HG02610 (cell line): ENCODE results near the gene ANKRD12.
"Not testable (repeated sequence)": the region's sequence is repeated elsewhere in the genome, so short reads cannot be mapped to it uniquely, and the experiment has no call there.

ENCODE experiments used
- ATAC-seq: cut with Tn5 transposase; IDR thresholded peaks from one replicate; pipeline ENCODE4 v1.9.1; 2021; ENCODE audit warnings: mild to moderate bottlenecking, moderate library complexity; ENCODE audit not compliant: unreplicated experiment

Gene ANKRD12

DNA sequence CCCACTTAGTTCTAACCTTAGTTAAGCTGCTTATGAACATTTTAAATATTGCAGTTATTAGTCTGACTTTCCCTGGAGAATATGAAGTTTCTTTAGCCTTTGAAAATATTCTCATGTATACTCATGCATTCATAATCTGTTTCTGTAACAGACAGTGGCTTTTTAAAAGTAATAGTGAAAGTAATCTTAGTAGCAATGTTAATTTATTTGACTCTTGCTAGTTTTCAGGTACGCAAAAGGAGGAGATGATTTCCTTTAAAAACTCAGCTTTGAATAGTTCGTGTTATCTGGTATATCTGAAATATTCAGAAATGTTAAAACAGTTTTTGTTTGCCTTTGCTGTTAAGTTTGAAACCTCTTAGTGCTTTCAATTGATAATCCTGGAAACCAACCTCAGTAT is 3.8 kb downstream of the ANKRD12 start:
- ATAC-seq = no peak

DNA sequence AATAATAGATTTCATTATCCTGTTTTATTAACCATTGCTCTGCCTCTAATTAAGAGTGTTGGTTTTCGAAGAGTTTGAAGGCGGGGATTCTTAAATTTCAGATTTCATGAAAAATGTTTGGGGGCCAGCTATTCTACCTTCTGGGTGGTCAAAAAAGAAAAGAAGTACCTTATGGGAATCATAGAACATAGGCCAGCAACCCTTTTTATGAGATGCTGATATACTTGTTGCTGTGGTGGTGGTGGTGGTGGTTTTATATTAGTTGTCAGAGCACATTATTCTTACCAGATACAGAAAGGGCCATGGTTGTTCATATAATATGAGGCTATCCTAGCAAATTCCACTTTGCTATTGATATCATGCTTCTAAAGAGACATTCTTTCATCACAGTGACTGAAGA is 4.4 kb downstream of the ANKRD12 start:
- ATAC-seq = no peak

DNA sequence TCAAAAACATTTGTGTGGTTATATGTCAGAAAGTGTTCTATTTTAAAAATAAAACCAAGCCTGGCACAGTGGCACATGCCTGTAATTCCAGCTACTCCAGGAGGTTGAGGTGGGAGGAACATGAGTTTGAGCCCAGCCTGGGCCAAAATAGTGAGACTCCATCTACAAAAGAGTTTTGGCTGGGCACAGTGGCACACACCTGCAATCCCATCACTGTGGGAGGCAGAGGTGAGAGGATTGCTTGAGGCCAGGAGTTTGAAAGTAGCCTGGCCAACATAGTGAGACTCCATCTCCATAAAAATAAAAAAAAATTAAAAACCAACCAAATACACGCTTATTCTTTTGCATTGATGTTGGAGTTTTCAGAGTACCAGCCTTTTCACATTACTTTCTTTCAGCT is 9.6 kb downstream of the ANKRD12 start:
- ATAC-seq = no peak

DNA sequence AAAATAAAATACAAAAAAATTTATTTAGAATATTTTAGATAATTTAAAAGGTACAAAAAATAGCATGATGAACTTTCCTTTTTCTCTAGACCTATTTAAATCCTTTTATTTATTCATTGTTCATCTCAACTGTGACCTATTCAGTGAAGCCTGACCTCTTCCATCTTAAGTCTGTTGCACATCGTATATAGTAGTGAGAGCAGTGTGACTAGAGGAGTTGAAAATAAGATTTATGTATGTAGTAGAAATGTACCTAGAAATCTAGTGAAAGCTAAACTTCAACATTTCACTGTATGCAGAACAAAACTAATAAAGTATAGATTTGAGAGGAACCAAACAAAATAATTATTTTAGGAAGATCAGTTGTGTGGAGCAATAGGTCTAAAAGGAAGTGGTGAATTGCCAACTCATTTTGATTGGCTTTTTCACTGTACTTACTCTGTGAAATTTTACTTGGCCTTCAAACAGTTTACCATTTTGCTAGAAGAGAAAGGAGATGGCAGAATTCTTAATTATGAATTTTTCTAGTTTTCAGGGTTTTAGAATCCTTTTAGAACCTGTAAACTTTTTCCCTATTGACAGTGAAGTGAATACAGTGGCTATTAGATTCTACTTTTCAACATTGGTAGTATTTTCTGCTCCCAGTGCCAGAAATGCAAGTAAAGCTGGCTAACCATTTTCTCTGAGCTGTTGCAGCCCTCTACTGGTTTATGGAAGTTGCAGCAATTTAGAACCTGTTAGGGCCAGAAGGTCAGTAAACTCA is 11.0 kb downstream of the ANKRD12 start:
- ATAC-seq = peak; percentile 49

- ATAC-seq = no peak
Observed at GRCh38 chr18:9148203-9148552, 11.6 kb downstream of the ANKRD12 start.

GRCh38 chr18:9150121-9150520 is 13.5 kb downstream of the ANKRD12 start:
- ATAC-seq = no peak

DNA sequence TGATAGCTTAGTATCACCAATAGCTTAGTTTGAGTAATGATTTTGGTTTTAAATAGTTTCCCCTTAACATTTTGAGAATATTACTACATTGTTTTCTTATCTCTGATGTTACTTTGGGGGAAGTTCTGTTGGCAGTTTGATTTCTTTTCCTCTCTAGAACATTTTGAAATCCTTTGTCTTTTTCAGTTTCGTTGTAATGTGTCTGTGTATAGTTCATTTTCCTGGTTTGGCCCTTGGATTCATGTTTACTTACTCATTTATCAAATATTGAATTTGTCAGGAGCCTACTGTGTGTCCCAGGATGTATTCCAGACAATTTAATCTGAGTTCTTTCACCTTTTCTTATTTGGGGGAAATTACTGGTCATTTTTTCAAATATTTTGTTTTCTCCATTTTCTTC is 16.7 kb downstream of the ANKRD12 start:
- ATAC-seq = no peak

DNA sequence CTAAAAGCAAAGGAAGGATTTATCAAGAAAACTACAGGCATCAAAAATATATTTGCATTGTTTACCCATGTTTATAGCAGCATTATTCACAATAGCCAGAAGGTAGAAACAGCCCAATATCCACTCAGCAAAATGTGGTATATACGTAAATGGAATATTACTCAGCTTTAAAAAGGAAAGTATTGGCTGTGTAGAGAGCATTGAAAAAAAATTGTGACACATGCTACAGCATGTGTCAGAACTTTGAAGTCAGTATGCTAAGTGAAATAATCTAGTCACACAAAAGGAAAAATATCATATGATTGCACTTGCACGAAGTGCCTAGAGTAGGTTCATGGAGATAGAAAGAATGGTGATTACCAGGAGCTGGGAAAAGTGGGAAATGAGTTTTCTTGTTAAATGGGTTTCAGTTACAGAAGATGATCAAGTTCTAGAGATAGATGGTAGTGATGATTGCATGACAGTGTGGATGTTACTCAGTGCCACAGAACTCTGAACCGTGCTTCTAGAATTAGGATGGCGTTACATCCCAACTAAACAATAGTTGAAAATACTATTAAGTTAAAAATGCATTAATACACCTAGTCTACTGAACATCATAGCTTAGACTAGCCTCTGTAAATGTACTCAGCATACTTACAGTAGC is 20.1 kb downstream of the ANKRD12 start:
- no peak for ATAC-seq

GRCh38 chr18:9157806-9158205 is 21.2 kb downstream of the ANKRD12 start:
- no peak for ATAC-seq

GRCh38 chr18:9160014-9160413 is 23.4 kb downstream of the ANKRD12 start:
- no peak for ATAC-seq

- ATAC-seq = not testable (repeated sequence)
Observed at GRCh38 chr18:9162663-9163062, 26.1 kb downstream of the ANKRD12 start.

- ATAC-seq = not testable (repeated sequence)
Observed at GRCh38 chr18:9164149-9164548, 27.6 kb downstream of the ANKRD12 start.

- ATAC-seq = not testable (repeated sequence)
Observed at GRCh38 chr18:9165883-9166282, 29.3 kb downstream of the ANKRD12 start.

DNA sequence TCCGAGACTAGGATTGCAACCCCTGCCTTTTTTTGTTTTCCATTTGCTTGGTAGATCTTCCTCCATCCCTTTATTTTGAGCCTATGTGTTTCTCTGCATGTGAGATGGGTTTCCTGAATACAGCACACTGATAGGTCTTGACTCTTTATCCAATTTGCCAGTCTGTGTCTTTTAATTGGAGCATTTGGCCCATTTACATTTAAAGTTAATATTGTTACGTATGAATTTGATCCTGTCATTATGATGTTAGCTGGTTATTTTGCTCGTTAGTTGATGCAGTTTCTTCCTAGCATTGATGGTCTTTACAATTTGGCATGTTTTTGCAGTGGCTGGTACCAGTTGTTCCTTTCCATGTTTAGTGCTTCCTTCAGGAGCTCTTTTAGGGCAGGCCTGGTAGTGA is 32.9 kb downstream of the ANKRD12 start:
- ATAC-seq = not testable (repeated sequence)

DNA sequence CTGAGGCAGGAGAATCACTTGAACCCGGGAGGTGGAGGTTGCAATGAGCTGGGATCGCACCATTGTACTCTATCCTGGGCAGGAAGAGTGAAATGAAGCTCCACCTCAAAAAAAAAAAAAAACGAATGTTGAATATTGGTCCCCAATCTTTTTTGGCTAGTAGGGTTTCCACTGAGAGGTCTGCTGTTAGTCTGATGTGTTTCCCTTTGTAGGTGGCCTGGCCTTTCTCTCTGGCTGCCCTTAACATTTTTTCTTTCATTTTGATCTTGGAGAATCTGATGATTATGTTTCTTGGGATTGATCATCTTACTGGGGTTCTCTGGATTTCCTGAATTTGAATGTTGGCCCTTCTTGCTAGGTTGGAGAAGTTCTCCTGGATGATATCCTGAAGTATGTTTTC is 35.3 kb downstream of the ANKRD12 start:
- not testable (repeated sequence) for ATAC-seq

DNA sequence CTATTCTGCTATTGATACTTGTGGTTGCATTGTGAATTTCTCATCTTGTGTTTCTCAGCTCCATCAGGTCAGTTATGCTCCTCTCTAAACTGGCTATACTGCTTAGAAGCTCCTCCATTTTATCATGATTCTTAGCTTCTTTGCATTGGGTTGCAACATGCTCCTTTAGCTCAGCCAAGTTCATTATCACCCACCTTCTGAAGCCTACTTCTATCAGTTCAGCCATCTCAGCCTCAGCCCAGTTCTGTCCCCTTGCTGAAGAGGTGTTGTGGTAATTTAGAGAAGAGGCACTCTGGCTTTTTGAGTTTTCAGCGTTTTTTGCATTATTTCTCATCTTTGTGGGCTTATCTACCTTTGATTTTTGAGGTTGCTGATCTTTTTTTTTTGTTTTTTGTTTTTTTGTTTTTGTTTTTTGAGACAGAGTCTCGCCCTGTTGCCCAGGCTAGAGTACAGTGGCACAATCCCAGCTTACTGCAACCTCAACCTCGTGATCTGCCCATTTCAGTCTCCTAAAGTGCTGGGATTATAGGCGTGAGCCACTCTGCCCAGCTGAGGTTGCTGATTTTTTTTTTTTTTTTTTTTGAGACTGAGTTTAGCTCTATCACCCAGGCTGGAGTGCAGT is 36.0 kb downstream of the ANKRD12 start:
- ATAC-seq = no peak

GRCh38 chr18:9173770-9174233 is 37.2 kb downstream of the ANKRD12 start:
- peak; percentile 76 for ATAC-seq

- no peak for ATAC-seq
Observed at GRCh38 chr18:9174302-9174701, 37.7 kb downstream of the ANKRD12 start.

DNA sequence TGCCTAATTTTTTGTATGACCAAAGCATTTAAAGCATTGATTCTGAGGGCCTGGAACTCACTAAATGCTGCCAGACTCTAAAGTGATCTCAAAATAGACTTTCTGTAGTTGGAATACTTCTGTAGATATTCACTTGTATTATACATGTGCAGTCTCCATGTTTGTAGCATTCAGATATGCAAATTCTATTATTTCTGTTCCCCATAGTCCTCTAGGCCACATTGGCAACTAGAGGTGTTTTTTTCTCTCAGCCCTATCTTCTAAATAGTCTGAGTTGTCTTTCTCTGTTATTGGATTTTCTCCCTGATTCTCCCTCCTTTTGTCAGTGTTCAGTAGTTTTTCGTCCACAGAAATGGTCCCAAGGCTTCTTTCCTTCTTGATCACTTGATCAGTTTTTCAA is 38.5 kb downstream of the ANKRD12 start:
- ATAC-seq = no peak

DNA sequence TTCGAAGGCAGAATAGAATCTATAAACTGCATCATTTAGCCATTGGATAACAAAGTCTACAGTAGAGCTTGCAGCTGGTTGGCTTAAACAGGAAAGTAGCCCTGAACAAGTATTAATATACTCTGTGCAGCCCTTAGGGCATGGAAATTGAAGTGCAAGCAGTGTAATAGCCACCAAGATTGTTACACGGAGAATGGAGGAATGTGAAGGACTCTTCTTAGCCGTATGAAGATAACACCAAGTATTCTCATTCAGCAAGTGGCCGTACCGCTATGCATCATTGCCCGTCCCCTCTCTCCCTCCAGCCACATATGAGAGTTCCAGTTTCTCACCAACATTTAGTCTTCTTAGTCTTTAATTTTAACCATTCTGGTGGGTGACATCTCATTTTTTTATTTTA is 40.5 kb downstream of the ANKRD12 start:
- no peak for ATAC-seq

- no peak for ATAC-seq
Observed at GRCh38 chr18:9177466-9177865, 40.9 kb downstream of the ANKRD12 start.

- ATAC-seq = no peak
Observed at GRCh38 chr18:9178557-9178956, 42.0 kb downstream of the ANKRD12 start.
